Measurements from ENCODE around the gene STAT5A.

The STAT5A gene

GRCh38 chr17:42305543-42306384, 17.5 kb downstream of the STAT5A start:
- Histone ChIP-seq H3K27ac (ENCODE audit: low read length) (no peak overlapping the region), H3K4me1 (ENCODE audit: insufficient read depth, low read length) (no peaks in the 10 kb centered on the region), H3K79me2 (ENCODE audit: insufficient read depth, low read length) (no peaks in the 10 kb centered on the region), H3K4me2 (ENCODE audit: insufficient read depth, low read length) (no peak overlapping the region), H3K4me3 (ENCODE audit: low read depth in 1 of 2, low read length in 2 of 2) (no peak overlapping the region), H3K9me3 (ENCODE audit: insufficient read depth, low read length, severe bottlenecking) (no peaks in the 10 kb centered on the region), H3K27me3 (ENCODE audit: insufficient read depth, low read length, poor library complexity) (no peaks in the 10 kb centered on the region), H3K36me3 (ENCODE audit: insufficient read depth, low read length) (no peaks in the 10 kb centered on the region), H3K9ac (ENCODE audit: low read depth, low read length) (no peak overlapping the region), H2AFZ (ENCODE audit: low read depth, low read length) (no peak overlapping the region), H4K20me1 (ENCODE audit: insufficient read depth, low read length) (no peaks in the 10 kb centered on the region)
- ATAC-seq (ENCODE audit: insufficient read depth, low read depth), result no peak
- no peak for DNase-seq
- no peak for TF ChIP-seq CTCF (IDR thresholded peaks at IDR 0.05; ENCODE audit: borderline replicate concordance, extremely low read depth, low read length, poor library complexity, severe bottlenecking)
- no peak for TF ChIP-seq EZH2 (IDR thresholded peaks at IDR 0.05; ENCODE audit: borderline replicate concordance, low read depth, low read length, severe bottlenecking)

DNA sequence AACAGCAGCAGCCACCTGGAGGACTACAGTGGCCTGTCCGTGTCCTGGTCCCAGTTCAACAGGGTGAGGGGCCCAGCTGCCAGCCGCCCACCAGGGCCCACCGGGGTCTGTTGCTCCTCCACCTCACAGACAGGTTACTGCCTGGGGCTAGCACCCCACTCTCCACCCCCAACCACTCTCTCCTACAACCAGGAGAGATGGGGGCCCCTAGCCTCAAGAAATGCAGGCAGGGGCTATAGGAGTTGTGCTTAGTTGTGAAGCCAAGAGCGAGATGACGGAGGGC, 18.0 kb downstream of the STAT5A start:
- DNase-seq (no peak), ATAC-seq (ENCODE audit: insufficient read depth, low read depth) (no peak)
- Histone ChIP-seq H3K4me3 (ENCODE audit: low read depth in 1 of 2, low read length in 2 of 2) (no peak overlapping the region), H3K4me2 (ENCODE audit: insufficient read depth, low read length) (no peak overlapping the region), H3K9me3 (ENCODE audit: insufficient read depth, low read length, severe bottlenecking) (no peaks in the 10 kb centered on the region), H2AFZ (ENCODE audit: low read depth, low read length) (no peak overlapping the region), H4K20me1 (ENCODE audit: insufficient read depth, low read length) (no peaks in the 10 kb centered on the region), H3K27ac (ENCODE audit: low read length) (no peak overlapping the region), H3K27me3 (ENCODE audit: insufficient read depth, low read length, poor library complexity) (no peaks in the 10 kb centered on the region), H3K79me2 (ENCODE audit: insufficient read depth, low read length) (no peaks in the 10 kb centered on the region), H3K9ac (ENCODE audit: low read depth, low read length) (no peak overlapping the region), H3K36me3 (ENCODE audit: insufficient read depth, low read length) (no peaks in the 10 kb centered on the region), H3K4me1 (ENCODE audit: insufficient read depth, low read length) (no peaks in the 10 kb centered on the region)
- no peak for TF ChIP-seq EZH2 (IDR thresholded peaks at IDR 0.05; ENCODE audit: borderline replicate concordance, low read depth, low read length, severe bottlenecking)
- no peak for TF ChIP-seq CTCF (IDR thresholded peaks at IDR 0.05; ENCODE audit: borderline replicate concordance, extremely low read depth, low read length, poor library complexity, severe bottlenecking)

DNA sequence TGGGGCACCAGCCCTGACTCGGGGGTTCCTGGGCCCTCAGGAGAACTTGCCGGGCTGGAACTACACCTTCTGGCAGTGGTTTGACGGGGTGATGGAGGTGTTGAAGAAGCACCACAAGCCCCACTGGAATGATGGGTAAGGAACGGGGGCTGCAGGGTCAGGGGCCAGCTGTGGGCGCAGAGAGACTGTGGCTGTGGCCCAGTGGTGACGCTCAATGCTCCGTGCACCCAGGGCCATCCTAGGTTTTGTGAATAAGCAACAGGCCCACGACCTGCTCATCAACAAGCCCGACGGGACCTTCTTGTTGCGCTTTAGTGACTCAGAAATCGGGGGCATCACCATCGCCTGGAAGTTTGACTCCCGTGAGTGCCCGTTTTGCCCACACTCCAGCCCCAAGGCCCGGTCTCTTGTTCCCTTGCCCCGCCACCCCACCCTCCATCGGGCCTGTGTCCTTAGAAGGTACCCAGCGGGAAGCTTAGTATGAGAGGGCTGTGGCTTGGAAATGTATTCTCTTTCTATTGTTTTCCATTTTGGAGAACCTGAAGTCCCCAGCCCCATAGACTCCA, 19.1 kb downstream of the STAT5A start:
- H3K79me2 ChIP-seq (ENCODE audit: insufficient read depth, low read length), result no peaks in the 10 kb centered on the region
- DNase-seq (no peak), ATAC-seq (ENCODE audit: insufficient read depth, low read depth) (no peak)
- H4K20me1 ChIP-seq (ENCODE audit: insufficient read depth, low read length), result no peaks in the 10 kb centered on the region
- H3K4me1 ChIP-seq (ENCODE audit: insufficient read depth, low read length), result peaks cover 10% of the 10 kb centered on the region
- no peak for TF ChIP-seq EZH2 (IDR thresholded peaks at IDR 0.05; ENCODE audit: borderline replicate concordance, low read depth, low read length, severe bottlenecking)
- TF ChIP-seq CTCF (IDR thresholded peaks at IDR 0.05; ENCODE audit: borderline replicate concordance, extremely low read depth, low read length, poor library complexity, severe bottlenecking), result no peak
- no peaks in the 10 kb centered on the region for H3K9me3 ChIP-seq (ENCODE audit: insufficient read depth, low read length, severe bottlenecking)
- no peak overlapping the region for H2AFZ ChIP-seq (ENCODE audit: low read depth, low read length)
- H3K27me3 ChIP-seq (ENCODE audit: insufficient read depth, low read length, poor library complexity), result no peaks in the 10 kb centered on the region
- H3K27ac ChIP-seq (ENCODE audit: low read length), result no peak overlapping the region
- H3K36me3 ChIP-seq (ENCODE audit: insufficient read depth, low read length), result no peaks in the 10 kb centered on the region
- H3K9ac ChIP-seq (ENCODE audit: low read depth, low read length), result no peak overlapping the region
- H3K4me2 ChIP-seq (ENCODE audit: insufficient read depth, low read length), result no peak overlapping the region
- no peak overlapping the region for H3K4me3 ChIP-seq (ENCODE audit: low read depth in 1 of 2, low read length in 2 of 2)

All from DND-41 (cell line).